ENCODE results near the gene ARL6IP4.
"Not testable (repeated sequence)": the region's sequence is repeated elsewhere in the genome, so short reads cannot be mapped to it uniquely, and the experiment has no call there.

Gene ARL6IP4

GRCh38 chr12:122980183-122981035, at the start of gene ARL6IP4:
Gene ARL6IP4, plus strand, starts transcription at chr12:122980681. Its CDS starts 459 bp downstream, at chr12:122981140.
- DNase-seq (ENCODE audit: low read depth) = peak; percentile 51

GRCh38 chr12:122932207-122932606, 48.3 kb upstream of the ARL6IP4 start:
- no peak for DNase-seq (ENCODE audit: low read depth)

- DNase-seq (ENCODE audit: low read depth) = no peak
Observed at GRCh38 chr12:122934722-122935121, 45.8 kb upstream of the ARL6IP4 start.

GRCh38 chr12:122935318-122935717, 45.2 kb upstream of the ARL6IP4 start:
- DNase-seq (ENCODE audit: low read depth) = no peak

GRCh38 chr12:122937622-122938091, 42.8 kb upstream of the ARL6IP4 start:
- DNase-seq (ENCODE audit: low read depth) = no peak

GRCh38 chr12:122939125-122939524, 41.4 kb upstream of the ARL6IP4 start:
- DNase-seq (ENCODE audit: low read depth) = no peak

GRCh38 chr12:122941351-122941750, 39.1 kb upstream of the ARL6IP4 start:
- DNase-seq (ENCODE audit: low read depth) = not testable (repeated sequence)

GRCh38 chr12:122942637-122943036, 37.8 kb upstream of the ARL6IP4 start:
- DNase-seq (ENCODE audit: low read depth) = no peak

- DNase-seq (ENCODE audit: low read depth) = no peak
Observed at GRCh38 chr12:122943196-122943595, 37.3 kb upstream of the ARL6IP4 start.

- DNase-seq (ENCODE audit: low read depth) = no peak
Observed at GRCh38 chr12:122944605-122945592, 35.6 kb upstream of the ARL6IP4 start.

- peak; percentile 57 for DNase-seq (ENCODE audit: low read depth)
Observed at GRCh38 chr12:122946690-122947341, 33.7 kb upstream of the ARL6IP4 start.

- no peak for DNase-seq (ENCODE audit: low read depth)
Observed at GRCh38 chr12:122947352-122947792, 33.1 kb upstream of the ARL6IP4 start.

GRCh38 chr12:122948605-122949004, 31.9 kb upstream of the ARL6IP4 start:
- DNase-seq (ENCODE audit: low read depth) = no peak

- DNase-seq (ENCODE audit: low read depth) = no peak
Observed at GRCh38 chr12:122949405-122949804, 31.1 kb upstream of the ARL6IP4 start.

GRCh38 chr12:122949816-122950675, 30.4 kb upstream of the ARL6IP4 start:
- DNase-seq (ENCODE audit: low read depth) = no peak

GRCh38 chr12:122951406-122951805, 29.1 kb upstream of the ARL6IP4 start:
- DNase-seq (ENCODE audit: low read depth) = no peak

- peak; percentile 55 for DNase-seq (ENCODE audit: low read depth)
Observed at GRCh38 chr12:122951979-122952892, 28.2 kb upstream of the ARL6IP4 start.

- DNase-seq (ENCODE audit: low read depth) = no peak
Observed at GRCh38 chr12:122955156-122955555, 25.3 kb upstream of the ARL6IP4 start.

- DNase-seq (ENCODE audit: low read depth) = no peak
Observed at GRCh38 chr12:122956035-122956434, 24.4 kb upstream of the ARL6IP4 start.

All from activated T-helper 1 cell treated with Interleukin-2 at 50 U/mL for 16 hours (primary cell).